Measurements from ENCODE around the gene MUC6. TPM values are rescaled to one million over a fixed set of nuclear protein-coding genes. Genes with fewer than 3 reads are reported as not detected.

Gene MUC6
- total RNA-seq, 1 donor from 2014 or later, result not detected

DNA sequence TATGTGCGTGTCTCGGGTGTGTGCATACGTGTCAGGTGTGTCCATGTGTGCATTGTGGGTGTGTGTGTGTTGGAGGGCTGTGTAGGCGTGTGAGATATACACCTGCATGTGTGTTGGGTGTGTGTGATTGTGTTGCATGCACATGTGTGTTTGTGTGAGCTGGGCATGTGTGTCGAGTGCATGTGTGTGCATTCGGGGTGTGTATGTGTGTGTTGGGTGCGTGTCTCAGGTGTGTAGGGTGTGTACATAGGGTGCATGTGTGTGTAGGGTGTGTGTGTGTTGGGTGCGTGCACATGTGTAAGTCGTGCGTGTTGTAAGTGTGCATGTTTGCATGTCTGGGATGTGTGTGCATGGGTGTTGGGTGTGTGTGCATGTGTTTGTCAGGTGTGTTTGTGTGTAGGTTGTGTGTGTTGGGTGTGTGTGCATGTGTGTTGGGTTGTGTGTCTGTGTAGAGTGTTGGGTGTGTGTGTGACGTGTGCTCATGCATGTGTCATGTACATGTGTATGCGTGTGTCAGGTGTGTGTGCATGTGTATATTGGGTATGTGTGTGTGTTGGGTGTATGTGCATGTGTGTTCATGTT is 4.1 kb downstream of the MUC6 start:
- no peak overlapping the region for H3K27ac Mint-ChIP-seq (ENCODE audit: unreplicated experiment)
- DNase-seq (ENCODE audit: extremely low spot score, unreplicated experiment), result no peak

DNA sequence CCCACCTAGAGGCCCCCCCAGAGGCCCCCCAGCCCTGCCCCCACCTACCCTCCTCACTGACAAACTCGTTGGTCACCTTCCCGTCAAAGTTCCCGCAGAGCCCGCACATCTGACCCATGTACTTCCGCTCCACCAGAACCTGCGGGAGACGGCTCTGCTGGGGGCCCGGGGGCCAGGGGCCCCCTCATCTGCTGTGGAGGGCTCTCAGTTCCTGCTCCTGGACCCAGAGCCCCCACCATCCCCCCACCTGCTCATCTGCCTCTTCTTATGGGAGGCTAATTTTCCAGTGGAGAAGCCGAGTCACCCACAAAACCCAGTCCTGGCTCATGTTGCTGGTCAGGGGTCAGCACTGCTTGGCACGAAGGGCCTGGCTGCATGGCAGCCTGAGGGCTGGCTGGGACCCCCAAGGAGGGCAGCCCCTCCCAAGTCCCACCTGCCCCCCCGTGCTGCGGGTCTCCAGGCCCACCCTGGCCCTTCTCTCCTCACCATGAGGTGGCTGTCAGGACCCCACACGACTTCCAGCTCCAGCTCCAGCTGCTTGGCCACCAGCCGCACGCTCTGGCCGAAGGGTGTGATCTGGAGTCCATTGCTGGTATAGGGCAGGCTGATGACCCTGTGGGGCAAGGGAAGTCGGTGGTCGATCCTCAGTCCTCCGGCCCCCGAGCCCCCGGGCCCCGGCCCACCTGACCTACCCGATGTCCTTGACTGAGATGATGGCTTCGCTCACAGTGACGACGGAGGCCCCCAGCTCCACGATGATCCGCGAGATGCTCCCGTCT is 5.2 kb downstream of the MUC6 start:
- H3K9me3 Mint-ChIP-seq (ENCODE audit: unreplicated experiment), result no peaks in the 10 kb centered on the region
- no peak for DNase-seq (ENCODE audit: extremely low spot score, unreplicated experiment)
- TF ChIP-seq, protein P1, sequence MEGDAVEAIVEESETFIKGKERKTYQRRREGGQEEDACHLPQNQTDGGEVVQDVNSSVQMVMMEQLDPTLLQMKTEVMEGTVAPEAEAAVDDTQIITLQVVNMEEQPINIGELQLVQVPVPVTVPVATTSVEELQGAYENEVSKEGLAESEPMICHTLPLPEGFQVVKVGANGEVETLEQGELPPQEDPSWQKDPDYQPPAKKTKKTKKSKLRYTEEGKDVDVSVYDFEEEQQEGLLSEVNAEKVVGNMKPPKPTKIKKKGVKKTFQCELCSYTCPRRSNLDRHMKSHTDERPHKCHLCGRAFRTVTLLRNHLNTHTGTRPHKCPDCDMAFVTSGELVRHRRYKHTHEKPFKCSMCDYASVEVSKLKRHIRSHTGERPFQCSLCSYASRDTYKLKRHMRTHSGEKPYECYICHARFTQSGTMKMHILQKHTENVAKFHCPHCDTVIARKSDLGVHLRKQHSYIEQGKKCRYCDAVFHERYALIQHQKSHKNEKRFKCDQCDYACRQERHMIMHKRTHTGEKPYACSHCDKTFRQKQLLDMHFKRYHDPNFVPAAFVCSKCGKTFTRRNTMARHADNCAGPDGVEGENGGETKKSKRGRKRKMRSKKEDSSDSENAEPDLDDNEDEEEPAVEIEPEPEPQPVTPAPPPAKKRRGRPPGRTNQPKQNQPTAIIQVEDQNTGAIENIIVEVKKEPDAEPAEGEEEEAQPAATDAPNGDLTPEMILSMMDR (IDR thresholded peaks at IDR 0.05), result no peak
- no peaks in the 10 kb centered on the region for H3K27me3 Mint-ChIP-seq (ENCODE audit: unreplicated experiment)
- no peaks in the 10 kb centered on the region for H3K4me1 Mint-ChIP-seq (ENCODE audit: unreplicated experiment)
- H3K27ac Mint-ChIP-seq (ENCODE audit: unreplicated experiment), result no peak overlapping the region
- H3K36me3 Mint-ChIP-seq (ENCODE audit: unreplicated experiment), result no peaks in the 10 kb centered on the region
- H3K4me3 Mint-ChIP-seq (ENCODE audit: unreplicated experiment), result no peak overlapping the region

More for the DNA sequence above, 4.1 kb downstream of the MUC6 start:
- Mint-ChIP-seq H3K9me3 (ENCODE audit: unreplicated experiment) (no peaks in the 10 kb centered on the region), H3K27me3 (ENCODE audit: unreplicated experiment) (no peaks in the 10 kb centered on the region), H3K36me3 (ENCODE audit: unreplicated experiment) (no peaks in the 10 kb centered on the region), H3K4me3 (ENCODE audit: unreplicated experiment) (no peak overlapping the region), H3K4me1 (ENCODE audit: unreplicated experiment) (no peaks in the 10 kb centered on the region)
- TF ChIP-seq, protein P1 (IDR thresholded peaks at IDR 0.05), result no peak

DNA sequence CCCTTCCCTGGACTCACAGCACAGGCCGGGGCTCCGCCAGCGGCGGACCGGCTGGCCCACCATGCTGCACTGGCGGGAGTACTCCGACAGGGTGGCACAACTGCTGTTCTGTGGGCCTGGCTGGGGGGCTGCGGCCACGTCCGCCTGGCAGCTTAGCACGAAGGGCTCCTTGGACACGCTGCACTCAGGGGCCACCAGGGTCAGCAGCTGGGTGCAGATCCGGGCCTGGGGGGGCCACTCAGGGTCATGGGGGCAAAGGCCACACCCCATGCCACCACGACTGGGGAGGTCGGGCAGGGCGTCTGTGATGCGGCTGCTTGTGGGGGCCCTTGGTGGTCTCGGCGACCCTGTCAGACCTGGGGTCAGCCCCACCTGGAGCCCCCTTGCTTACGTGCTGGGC is 6.0 kb downstream of the MUC6 start:
- Mint-ChIP-seq H3K4me3 (ENCODE audit: unreplicated experiment) (no peak overlapping the region), H3K9me3 (ENCODE audit: unreplicated experiment) (no peaks in the 10 kb centered on the region), H3K27me3 (ENCODE audit: unreplicated experiment) (no peaks in the 10 kb centered on the region), H3K4me1 (ENCODE audit: unreplicated experiment) (no peaks in the 10 kb centered on the region), H3K27ac (ENCODE audit: unreplicated experiment) (no peak overlapping the region), H3K36me3 (ENCODE audit: unreplicated experiment) (no peaks in the 10 kb centered on the region)
- DNase-seq (ENCODE audit: extremely low spot score, unreplicated experiment), result no peak
- TF ChIP-seq, protein P1 (IDR thresholded peaks at IDR 0.05), result no peak

DNA sequence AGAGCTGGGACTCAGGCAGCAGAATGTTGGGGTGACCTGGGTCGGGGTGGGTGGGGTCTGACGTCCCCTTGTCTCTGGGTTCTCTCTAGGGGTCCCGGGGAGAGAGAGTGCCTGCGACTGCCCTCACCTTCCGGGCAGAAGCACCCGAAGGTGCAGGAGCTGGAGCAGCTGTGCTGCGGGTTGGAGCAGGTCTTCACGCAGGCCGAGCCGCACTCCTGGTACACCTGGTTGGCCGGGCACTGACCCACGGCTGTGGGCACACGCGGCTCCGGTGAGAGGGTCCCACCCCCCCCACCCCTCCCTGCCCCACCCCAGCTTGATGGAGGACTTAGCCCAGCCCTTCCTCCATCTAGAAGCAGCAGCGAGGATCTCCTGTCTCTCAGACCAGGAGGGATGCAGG is 6.4 kb downstream of the MUC6 start:
- no peak overlapping the region for H3K4me3 Mint-ChIP-seq (ENCODE audit: unreplicated experiment)
- TF ChIP-seq, protein P1 (IDR thresholded peaks at IDR 0.05), result no peak
- H3K36me3 Mint-ChIP-seq (ENCODE audit: unreplicated experiment), result no peaks in the 10 kb centered on the region
- H3K27ac Mint-ChIP-seq (ENCODE audit: unreplicated experiment), result no peak overlapping the region
- no peaks in the 10 kb centered on the region for H3K27me3 Mint-ChIP-seq (ENCODE audit: unreplicated experiment)
- H3K9me3 Mint-ChIP-seq (ENCODE audit: unreplicated experiment), result no peaks in the 10 kb centered on the region
- no peaks in the 10 kb centered on the region for H3K4me1 Mint-ChIP-seq (ENCODE audit: unreplicated experiment)
- DNase-seq (ENCODE audit: extremely low spot score, unreplicated experiment), result no peak

DNA sequence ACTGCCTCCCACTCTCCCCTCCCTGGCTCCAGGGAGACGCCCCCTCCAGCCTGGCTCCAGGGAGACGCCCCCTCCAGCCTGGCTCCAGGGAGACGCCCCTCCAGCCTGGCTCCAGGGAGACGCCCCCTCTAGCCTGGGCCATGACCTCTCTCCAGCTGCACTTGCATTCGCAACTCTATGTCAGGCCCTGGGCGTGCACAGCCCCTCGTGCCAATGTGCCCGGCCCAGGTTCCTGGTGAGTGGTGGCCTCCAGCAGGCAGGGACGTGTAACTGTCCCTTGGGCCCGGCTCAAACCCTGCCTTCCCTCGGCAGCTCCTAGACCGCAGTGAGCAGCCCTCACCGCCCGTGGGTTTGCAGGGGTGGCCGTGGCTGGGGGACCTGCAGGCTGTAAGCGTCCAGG is 6.9 kb downstream of the MUC6 start:
- Mint-ChIP-seq H3K9me3 (ENCODE audit: unreplicated experiment) (no peaks in the 10 kb centered on the region), H3K27me3 (ENCODE audit: unreplicated experiment) (no peaks in the 10 kb centered on the region), H3K4me1 (ENCODE audit: unreplicated experiment) (no peaks in the 10 kb centered on the region), H3K36me3 (ENCODE audit: unreplicated experiment) (no peaks in the 10 kb centered on the region), H3K4me3 (ENCODE audit: unreplicated experiment) (no peak overlapping the region), H3K27ac (ENCODE audit: unreplicated experiment) (no peak overlapping the region)
- DNase-seq (ENCODE audit: extremely low spot score, unreplicated experiment), result no peak
- TF ChIP-seq, protein P1 (IDR thresholded peaks at IDR 0.05), result no peak

Measured in osteocyte (in vitro differentiated cells).